DOHH2 (cell line): ENCODE measurements around the gene CHD9.

Experiments
- H3F3A ChIP-seq: fragments of 200-600 bp; sonication (generic), shearing (Covaris generic); 2 replicates; pipeline ENCODE4 v1.6.0; 2016; ENCODE audit warnings: antibody characterized with exemption, mild to moderate bottlenecking; ENCODE audit not compliant: control insufficient read depth, insufficient read depth
- H3K27ac ChIP-seq: fragments of 200-600 bp; sonication (generic); 2 replicates; pipeline ENCODE4 v1.5.1; 2014; ENCODE audit warnings: low read depth, mild to moderate bottlenecking, low read length, moderate library complexity
- H3K27me3 ChIP-seq: fragments of 200-600 bp; sonication (generic); 2 replicates; pipeline ENCODE4 v1.6.1; 2014; ENCODE audit warnings: mild to moderate bottlenecking, low read length, mixed read lengths; ENCODE audit not compliant: control insufficient read depth
- H3K36me3 ChIP-seq: fragments of 200-600 bp; sonication (generic); 2 replicates; pipeline ENCODE4 v1.6.1; 2014; ENCODE audit warnings: mild to moderate bottlenecking, low read length, moderate library complexity, mixed read lengths; ENCODE audit not compliant: control insufficient read depth
- H3K4me1 ChIP-seq: fragments of 200-600 bp; sonication (generic); 2 replicates; pipeline ENCODE4 v1.6.1; 2014; ENCODE audit warnings: mild to moderate bottlenecking, low read length, mixed read lengths; ENCODE audit not compliant: control insufficient read depth
- H3K4me2 ChIP-seq: fragments of 200-600 bp; sonication (generic); 2 replicates; pipeline ENCODE4 v1.6.0; 2014; ENCODE audit warnings: mild to moderate bottlenecking, low read length, moderate library complexity
- H3K4me3 ChIP-seq: fragments of 200-600 bp; sonication (generic); 2 replicates; pipeline ENCODE4 v1.5.1; 2014; ENCODE audit warnings: mild to moderate bottlenecking, low read length, mixed read lengths
- H3K79me2 ChIP-seq: fragments of 200-600 bp; sonication (generic); 2 replicates; pipeline ENCODE4 v1.6.1; 2014; ENCODE audit warnings: mild to moderate bottlenecking, low read length, mixed read lengths; ENCODE audit not compliant: control insufficient read depth
- H3K9me2 ChIP-seq: fragments of 200-600 bp; sonication (generic); replicated peaks from 2 replicates; pipeline ENCODE4 v1.6.1; 2014; ENCODE audit warnings: mild to moderate bottlenecking, low read length, mixed read lengths; ENCODE audit not compliant: control insufficient read depth
- H3K9me3 ChIP-seq: fragments of 200-600 bp; sonication (generic); 2 replicates; pipeline ENCODE4 v1.6.1; 2014; ENCODE audit warnings: antibody characterized with exemption, low read length, mixed read lengths; ENCODE audit not compliant: control insufficient read depth, insufficient read depth
- H4K20me1 ChIP-seq: fragments of 200-600 bp; sonication (generic); 2 replicates; pipeline ENCODE4 v1.6.0; 2014; ENCODE audit warnings: low read depth, mild to moderate bottlenecking, antibody characterized with exemption, low read length, moderate library complexity; ENCODE audit not compliant: control insufficient read depth, insufficient read depth
- CTCF ChIP-seq: fragments of 200-600 bp; sonication (generic); IDR thresholded peaks from one replicate; pipeline ENCODE4 v1.5.1; 2014; ENCODE audit warnings: antibody characterized with exemption, mild to moderate bottlenecking, low read depth, low read length; ENCODE audit not compliant: poor library complexity, severe bottlenecking
- EZH2phosphoT487 ChIP-seq: fragments of 200-600 bp; sonication (generic); IDR thresholded peaks from 2 replicates; pipeline ENCODE4 v1.6.1; 2017; ENCODE audit warnings: borderline replicate concordance, mild to moderate bottlenecking, antibody characterized with exemption, low read length, moderate library complexity, mixed read lengths

CHD9 gene

GRCh38 chr16:53067675-53068074, 12.9 kb downstream of the CHD9 start:
- Histone ChIP-seq H4K20me1 (no peaks in the 10 kb centered on the region), H3K4me3 (no peak overlapping the region), H3K27ac (no peak overlapping the region), H3K9me3 (no peaks in the 10 kb centered on the region), H3K4me1 (peaks cover 63% of the 10 kb centered on the region), H3K36me3 (peaks cover 44% of the 10 kb centered on the region), H3K4me2 (no peak overlapping the region), H3K9me2 (no peaks in the 10 kb centered on the region), H3F3A (peaks cover 4% of the 10 kb centered on the region; the same call in 1 of the 2 replicates), H3K27me3 (no peaks in the 10 kb centered on the region), H3K79me2 (peaks cover 88% of the 10 kb centered on the region)
- no peak for TF ChIP-seq EZH2phosphoT487
- no peak for TF ChIP-seq CTCF

GRCh38 chr16:53068423-53068833, 13.6 kb downstream of the CHD9 start:
- Histone ChIP-seq H3K9me3 (peaks cover 3% of the 10 kb centered on the region; the same call in 1 of the 2 replicates), H3K27ac (no peak overlapping the region)

GRCh38 chr16:53069772-53070171, 15.0 kb downstream of the CHD9 start:
- peaks cover 93% of the 10 kb centered on the region for H3K79me2 ChIP-seq
- peaks cover 53% of the 10 kb centered on the region for H3K4me1 ChIP-seq
- TF ChIP-seq EZH2phosphoT487: no peak
- TF ChIP-seq CTCF: no peak
- peak overlapping the region; percentile 21 for H3K4me2 ChIP-seq
- H3K9me3 ChIP-seq: peaks cover 3% of the 10 kb centered on the region; the same call in 1 of the 2 replicates
- no peak overlapping the region for H3K4me3 ChIP-seq
- no peak overlapping the region for H3K27ac ChIP-seq
- H3K9me2 ChIP-seq: no peaks in the 10 kb centered on the region
- H3K27me3 ChIP-seq: no peaks in the 10 kb centered on the region
- H3K36me3 ChIP-seq: peaks cover 48% of the 10 kb centered on the region
- H4K20me1 ChIP-seq: no peaks in the 10 kb centered on the region
- peaks cover 4% of the 10 kb centered on the region; the same call in 1 of the 2 replicates for H3F3A ChIP-seq

More at GRCh38 chr16:53068423-53068833, 13.6 kb downstream of the CHD9 start:
- peaks cover 91% of the 10 kb centered on the region for H3K79me2 ChIP-seq
- H3K4me1 ChIP-seq: peaks cover 61% of the 10 kb centered on the region
- H3K4me2 ChIP-seq: 0 out of 2 replicates have a peak overlapping the region, but pooled peaks have one; percentile 10
- H3K36me3 ChIP-seq: peaks cover 48% of the 10 kb centered on the region
- H3K9me2 ChIP-seq: no peaks in the 10 kb centered on the region
- H3K27me3 ChIP-seq: no peaks in the 10 kb centered on the region
- H3K4me3 ChIP-seq: no peak overlapping the region
- TF ChIP-seq CTCF (no peak), EZH2phosphoT487 (no peak)
- H3F3A ChIP-seq: peaks cover 4% of the 10 kb centered on the region; the same call in 1 of the 2 replicates
- H4K20me1 ChIP-seq: no peaks in the 10 kb centered on the region
